GM12872 (cell line): ENCODE data around the gene MARCKS.

Source experiments
- CTCF ChIP-seq: IDR thresholded peaks from 3 replicates; pipeline ENCODE4 v1.5.1; 2011; ENCODE audit warnings: low read depth, mild to moderate bottlenecking, low read length, moderate library complexity; ENCODE audit not compliant: insufficient read depth

Gene MARCKS

GRCh38 chr6:113856625-113857555 lies at the start of gene MARCKS:
Gene MARCKS (plus strand): TSS chr6:113857345. CDS start chr6:113857746, 401 bp downstream.
- TF ChIP-seq CTCF, result no peak

- no peak for TF ChIP-seq CTCF
Observed at GRCh38 chr6:113809826-113810225, 47.3 kb upstream of the MARCKS start.

GRCh38 chr6:113813142-113813541 lies 44.0 kb upstream of the MARCKS start:
- no peak for TF ChIP-seq CTCF

- TF ChIP-seq CTCF, result no peak
Observed at GRCh38 chr6:113818578-113818977, 38.6 kb upstream of the MARCKS start.

GRCh38 chr6:113819169-113819830 lies 37.8 kb upstream of the MARCKS start:
- TF ChIP-seq CTCF, result no peak

GRCh38 chr6:113820761-113821160 lies 36.4 kb upstream of the MARCKS start:
- no peak for TF ChIP-seq CTCF

GRCh38 chr6:113821445-113821844 lies 35.7 kb upstream of the MARCKS start:
- no peak for TF ChIP-seq CTCF
